ENCODE results near the gene TMEM115.

The TMEM115 gene

GRCh38 chr3:50350527-50351322 is 8.6 kb downstream of the TMEM115 start, which contains the start of the genes CYB561D2 and NPRL2:
Gene CYB561D2, plus strand, starts transcription at chr3:50350862. Its CDS starts 572 bp downstream, at chr3:50351434.
Gene NPRL2, minus strand, starts transcription at chr3:50350775. Its CDS starts 123 bp downstream, at chr3:50350652.
- DNase-seq, result peak; percentile 98 to 99

GRCh38 chr3:50350213-50350526 is 9.2 kb downstream of the TMEM115 start:
- DNase-seq, result no peak

DNA sequence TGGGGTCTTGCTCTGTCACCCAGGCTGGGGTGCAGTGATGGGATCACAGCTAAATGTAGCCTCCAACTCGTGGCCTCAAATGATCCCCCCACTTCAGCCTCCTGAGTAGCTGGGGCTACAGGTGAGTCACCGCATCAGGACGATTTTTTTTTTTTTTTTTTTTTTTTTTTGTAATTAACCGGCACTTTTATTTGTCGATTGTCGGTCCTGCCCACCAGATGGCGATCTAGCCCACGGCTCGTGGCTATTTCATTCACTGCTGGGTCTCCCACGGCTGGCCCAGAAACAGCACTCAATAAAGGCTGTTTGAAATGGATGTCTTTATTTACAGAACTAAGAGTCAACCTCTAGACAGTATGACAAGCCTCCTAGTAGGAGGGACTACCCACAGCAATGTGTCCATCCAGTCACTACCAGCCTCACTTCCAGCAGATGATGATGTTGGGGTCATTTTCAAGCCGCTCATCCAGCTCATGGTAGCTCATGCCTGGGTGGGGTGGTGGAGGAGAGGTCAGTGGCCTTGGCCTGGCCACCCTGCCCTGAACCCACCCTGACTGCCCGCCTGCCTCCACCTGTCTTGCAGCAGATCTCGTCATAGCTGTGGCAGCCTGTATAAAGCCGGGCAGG is 12.0 kb downstream of the TMEM115 start:
- peak; percentile 56 to 75 for DNase-seq

DNA sequence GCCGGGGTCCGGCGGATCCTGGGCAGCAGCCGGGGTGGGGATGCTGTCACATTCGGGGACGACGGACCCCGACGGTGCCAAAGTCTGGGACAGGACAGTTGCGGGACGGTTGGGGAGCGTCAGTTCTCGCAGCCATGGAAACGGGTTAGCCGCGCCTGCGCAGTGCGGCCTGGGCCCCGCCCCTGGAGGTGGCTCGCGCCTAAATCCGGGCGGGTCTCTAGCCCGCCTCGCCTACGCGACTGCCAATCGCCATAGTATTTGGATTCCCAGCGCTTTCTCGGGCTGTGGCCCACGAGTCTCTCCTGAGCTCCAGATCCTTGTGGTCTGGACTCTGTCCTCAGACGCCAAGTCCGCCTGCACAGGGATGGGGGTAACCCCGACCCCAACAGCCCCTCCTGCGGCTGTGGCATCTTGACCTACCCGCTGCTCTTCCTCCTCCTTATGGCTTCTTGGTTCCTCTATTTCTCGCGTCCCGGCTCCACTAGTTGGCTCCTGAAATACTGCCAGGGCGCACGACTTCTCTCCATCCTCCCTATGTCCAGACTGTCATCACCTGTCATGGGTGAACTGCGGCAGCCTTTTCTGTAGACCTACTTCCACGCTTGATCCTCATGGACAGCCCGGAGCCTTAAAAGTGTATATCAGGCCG is 13.6 kb downstream of the TMEM115 start, which contains the start of gene ZMYND10:
TSS of gene ZMYND10 (minus strand) at position 147 of the 649 bp plus-strand sequence. CDS start 153 bp downstream, outside the sequence.
- peak; percentile 64 to 71 for DNase-seq

DNA sequence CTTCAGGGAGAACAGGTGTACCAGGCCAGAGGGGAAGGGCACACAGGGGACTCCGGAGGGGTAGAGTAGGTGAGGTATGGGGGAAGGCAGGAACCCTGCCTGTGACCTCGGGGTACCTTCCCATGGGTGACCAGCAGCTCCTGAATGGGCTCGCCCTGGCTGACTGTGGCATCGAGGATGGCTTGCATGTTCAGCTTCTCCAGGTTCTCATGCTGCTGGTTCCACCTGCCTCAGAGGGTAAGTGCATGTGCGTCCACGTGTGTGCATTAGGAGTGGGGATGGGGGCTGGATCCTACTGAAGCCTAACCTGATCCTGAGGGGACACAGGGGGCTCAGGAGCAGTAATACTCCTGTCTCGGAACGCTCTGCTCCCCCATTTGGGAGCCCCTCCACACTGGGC is 14.3 kb downstream of the TMEM115 start:
- no peak for DNase-seq

DNA sequence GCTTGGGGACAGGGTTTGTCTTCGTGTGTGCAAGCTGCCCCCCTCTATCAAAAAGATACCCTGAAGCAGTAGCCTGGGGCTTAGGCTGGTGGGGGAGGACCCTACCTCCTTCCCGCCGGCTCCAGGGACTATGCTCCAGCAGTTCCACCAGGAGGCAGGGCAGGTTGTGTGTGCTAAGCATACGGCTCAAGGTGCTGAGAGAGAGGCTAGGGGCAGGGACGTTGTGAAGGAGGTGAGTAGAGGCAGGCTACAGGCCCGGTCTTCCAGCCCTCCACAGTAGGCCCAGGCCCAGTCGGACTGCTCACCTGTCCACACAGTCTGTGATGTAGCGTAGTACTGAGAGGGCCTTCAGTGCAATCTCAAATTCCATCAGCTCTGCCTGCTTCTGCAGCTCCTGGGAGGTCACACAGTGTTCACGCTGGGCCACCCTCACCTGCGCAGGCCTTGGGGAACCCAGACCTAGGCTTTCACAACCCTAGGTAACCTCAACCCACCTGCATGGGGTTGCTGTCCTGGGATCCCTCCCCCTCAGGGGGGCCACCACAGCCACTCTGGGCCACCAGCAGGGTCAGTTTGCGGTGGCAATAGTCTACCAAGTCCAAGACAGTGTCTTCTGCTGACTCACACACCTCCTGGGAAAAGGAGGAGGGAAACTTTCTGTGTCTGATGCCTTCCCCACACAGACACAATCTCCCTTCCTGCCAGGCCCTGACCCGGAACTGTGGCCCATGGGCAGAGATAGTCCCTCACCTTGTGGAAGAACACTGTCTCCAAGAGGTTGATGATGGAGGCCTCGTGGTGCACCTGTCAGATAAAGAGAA is 16.3 kb downstream of the TMEM115 start:
- no peak for DNase-seq

GRCh38 chr3:50341996-50342650 is 17.2 kb downstream of the TMEM115 start:
- no peak for DNase-seq

- DNase-seq, result no peak
Measured at GRCh38 chr3:50341537-50341936, 17.8 kb downstream of the TMEM115 start.

- DNase-seq, result peak; percentile 55 to 65
Measured at GRCh38 chr3:50340448-50341329, 18.6 kb downstream of the TMEM115 start, which contains the start of gene RASSF1. Gene RASSF1, minus strand, starts transcription at chr3:50340836. Its CDS starts 31 bp downstream, at chr3:50340805.

DNA sequence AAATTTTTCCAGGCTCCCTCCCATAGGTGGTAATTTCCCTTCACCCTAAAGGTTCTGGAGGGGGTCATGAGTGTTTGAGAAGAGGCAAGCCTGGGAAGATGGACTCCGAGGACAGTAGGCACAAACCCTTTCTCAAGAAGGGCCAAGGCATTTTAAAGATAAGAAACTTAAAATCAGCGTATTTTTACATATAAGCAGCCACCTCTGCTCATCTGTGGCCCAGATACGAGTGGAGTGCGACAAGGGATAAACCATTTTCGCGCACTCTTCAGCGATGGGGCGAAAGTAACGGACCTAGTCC is 19.2 kb downstream of the TMEM115 start:
- DNase-seq, result no peak

DNA sequence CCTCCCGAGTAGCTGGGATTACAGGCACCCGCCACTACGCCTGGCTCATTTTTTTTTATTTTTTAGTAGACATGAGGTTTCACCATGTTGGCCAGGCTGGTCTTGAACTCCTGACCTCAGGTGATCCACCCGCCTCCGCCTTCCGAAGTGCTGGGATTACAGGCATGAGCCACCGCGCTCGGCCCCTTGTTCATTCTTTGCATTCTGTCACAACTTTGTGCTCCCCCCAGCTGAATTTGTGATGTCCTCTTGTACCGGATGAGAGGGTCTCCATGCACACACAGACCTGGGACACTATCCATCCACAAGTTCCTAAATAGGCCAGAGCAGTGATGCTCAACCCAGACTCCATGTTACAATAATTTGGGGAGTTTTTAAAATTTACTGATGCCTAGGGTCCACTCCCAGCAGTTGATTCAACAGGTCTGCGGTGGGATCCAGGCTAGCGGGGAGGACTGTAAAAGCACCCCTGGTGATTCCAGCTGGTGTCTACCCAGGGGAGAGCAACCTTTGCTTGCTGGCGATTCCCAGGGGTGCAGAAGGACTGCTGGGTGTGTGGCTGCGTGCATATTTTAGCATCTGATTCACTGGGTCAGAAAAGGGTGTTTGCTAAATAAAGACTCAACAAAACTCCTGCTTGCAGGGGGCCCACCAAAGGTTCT is 19.7 kb downstream of the TMEM115 start:
- DNase-seq, result no peak

DNA sequence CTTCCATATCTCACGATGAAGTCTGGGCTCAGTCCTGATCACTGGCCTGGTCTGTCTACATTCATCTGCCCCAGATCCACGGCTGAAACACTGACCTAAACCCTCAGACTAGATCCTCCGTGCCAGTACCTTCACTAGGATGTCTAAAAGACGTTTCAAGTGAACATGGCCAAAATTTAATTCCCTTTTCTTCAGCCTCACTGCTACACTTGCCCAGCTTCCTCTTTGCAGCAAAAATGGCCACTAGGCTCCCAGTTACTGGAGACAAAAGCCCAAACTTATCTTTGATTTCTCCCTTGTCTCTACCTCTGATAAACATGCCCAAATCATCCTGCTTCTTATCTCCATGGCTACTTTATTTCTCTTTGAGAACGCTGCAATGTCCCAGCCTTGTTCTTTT is 20.4 kb downstream of the TMEM115 start:
- no peak for DNase-seq

- DNase-seq, result peak; percentile 93 to 95
Measured at GRCh38 chr3:50337175-50337861, 22.0 kb downstream of the TMEM115 start.

DNA sequence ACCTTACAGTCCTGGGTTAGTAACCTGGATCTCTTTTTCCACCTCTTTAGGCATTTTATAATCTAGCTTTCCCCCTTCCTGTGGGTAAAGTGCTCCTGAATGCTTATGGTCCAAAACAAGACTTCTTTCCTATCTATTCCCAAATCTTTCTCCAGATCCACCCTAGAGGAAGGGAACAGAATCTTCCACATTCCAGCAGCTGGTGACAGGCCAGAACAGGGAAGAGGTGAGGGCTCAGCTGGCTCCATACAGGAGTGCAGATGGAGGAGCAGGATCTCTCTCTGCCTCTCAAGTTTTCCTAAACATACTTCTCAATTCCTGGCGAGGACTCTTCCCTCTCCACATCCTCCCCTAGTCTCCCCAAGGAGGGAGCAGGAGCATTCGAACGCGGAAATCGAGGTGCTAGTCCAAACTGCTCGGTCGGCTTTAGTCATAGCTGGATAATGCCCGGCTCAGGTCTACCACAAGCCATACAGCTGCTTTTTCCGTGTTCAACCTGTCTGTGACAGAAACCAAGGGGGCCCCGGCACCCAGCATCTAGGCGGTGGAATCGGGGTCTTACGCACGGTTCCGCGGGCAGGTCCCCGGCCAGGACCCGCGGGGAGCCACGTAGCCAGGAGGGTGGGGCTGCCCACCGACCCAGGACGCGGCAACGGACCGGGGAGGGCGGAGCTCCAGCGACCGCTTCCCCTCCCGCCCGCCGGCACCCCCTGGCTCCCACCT is 22.7 kb downstream of the TMEM115 start:
- DNase-seq, result peak in 1 of 2 experiments; percentile 51

DNA sequence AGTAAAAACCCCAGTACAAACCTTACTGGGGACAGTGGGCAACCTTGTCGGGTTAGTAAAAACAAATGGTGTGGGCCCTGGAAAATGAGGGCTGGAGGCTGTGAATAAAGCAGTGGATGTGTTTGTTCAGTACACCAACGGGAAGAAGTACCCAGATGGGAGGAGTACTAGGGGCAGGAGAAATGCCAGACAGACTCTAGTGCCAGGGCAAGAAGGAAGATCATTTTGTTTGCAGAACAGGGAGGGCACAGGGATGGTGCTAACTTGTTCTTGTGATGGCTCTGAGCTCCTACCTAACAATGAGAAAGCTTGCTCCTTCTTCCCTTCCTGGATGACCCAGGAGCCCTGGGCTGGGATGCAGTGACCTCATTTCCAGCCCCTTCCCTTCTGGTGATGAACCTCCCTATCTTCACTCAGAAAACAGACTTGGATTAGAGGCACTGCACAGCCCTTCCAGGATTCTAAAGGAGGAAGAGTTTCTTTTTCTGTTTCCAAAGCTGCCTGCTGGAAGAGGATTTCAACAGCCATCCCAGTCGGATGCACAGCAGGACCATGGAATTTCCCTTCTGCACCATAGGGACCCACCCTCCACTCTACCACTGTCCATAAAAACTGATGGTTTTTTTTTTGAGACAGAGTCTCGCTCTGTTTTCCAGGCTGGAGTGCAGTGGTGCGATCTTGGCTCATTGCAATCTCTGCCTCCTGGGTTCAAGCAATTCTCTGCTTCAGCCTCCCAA is 24.8 kb downstream of the TMEM115 start:
- DNase-seq, result no peak

DNA sequence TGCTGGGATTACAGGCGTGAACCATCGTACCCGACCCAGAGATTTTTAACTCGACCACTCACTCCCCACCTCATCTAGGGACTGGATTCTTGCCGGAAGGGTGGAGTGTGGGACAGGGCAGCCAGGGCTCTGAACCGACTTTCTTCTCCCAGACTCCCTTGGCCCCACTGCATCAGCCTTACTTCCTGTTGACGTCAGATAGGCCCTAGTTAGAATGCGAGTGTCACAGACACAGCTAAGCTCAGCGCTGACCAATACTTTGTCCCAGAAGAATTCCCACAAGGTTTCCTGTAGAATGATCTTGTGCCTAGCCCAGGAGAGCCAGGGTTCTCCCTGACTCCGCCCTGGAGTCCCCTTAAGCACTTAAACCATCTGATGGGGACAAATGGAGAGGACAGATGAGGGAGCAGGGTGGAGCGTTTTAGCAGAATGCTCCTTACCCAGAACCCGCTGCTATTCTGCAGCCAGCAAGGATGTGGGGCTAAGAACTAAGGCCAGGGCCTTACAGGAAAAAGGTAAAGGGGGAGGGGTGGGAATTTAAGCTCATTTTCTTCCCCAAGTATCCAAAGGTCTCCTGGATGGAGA is 25.5 kb downstream of the TMEM115 start:
- DNase-seq, result no peak

DNA sequence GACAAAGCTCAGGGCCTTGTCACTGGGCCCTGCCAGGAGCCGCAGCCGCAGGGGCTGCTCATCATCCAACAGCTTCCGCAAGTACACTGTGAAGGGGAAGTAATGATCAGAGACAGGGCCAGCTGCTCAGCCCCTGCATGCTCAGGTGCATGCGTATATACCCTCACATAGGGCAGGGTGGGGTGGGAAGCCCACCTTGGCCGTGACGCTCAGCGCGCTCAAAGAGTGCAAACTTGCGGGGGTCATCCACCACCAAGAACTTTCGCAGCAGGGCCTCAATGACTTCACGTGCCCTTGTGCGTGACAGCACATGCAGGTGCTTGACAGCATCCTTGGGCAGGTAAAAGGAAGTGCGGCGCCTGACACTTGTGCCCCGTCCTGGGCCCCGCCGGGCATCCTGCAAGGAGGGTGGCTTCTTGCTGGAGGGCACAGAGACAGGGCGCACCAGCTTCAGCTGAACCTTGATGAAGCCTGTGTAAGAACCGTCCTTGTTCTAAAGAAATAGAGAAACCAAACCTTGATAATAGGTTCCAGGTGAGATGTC is 27.9 kb downstream of the TMEM115 start:
- no peak for DNase-seq

DNA sequence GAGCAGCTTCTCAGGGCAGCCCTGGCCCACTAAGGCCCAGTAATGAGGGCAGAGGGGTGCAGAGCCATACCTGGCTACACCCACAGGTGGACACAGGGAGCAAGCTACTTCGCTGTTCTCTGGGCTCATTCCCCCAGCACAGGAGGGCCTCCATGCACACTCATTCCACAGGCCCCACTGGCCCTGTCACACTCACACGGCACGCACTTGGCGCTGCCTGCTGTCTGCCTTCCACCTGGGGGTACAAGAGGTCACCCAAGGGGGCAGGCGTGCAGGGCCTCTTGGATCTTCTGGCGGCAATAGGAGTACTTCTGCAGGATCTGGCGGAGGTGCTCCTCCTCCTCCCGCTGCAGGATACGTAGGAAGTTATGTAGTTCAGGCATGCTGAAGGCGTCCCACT is 29.0 kb downstream of the TMEM115 start:
- no peak for DNase-seq
